T-helper 2 cell (primary cell): ENCODE data around the gene SIPA1L2.

Experiments used
- DNase-seq, 5 experiments: peaks; one replicate each; pipeline versions ENCODE4 v3.0.0 to v3.0.0-alpha.2; 2012 to 2022
- total RNA-seq, 2 donors: gene quantifications; one replicate each; lab custom pipeline; 2026; lab: John Stamatoyannopoulos, UW

SIPA1L2 gene, protein sequence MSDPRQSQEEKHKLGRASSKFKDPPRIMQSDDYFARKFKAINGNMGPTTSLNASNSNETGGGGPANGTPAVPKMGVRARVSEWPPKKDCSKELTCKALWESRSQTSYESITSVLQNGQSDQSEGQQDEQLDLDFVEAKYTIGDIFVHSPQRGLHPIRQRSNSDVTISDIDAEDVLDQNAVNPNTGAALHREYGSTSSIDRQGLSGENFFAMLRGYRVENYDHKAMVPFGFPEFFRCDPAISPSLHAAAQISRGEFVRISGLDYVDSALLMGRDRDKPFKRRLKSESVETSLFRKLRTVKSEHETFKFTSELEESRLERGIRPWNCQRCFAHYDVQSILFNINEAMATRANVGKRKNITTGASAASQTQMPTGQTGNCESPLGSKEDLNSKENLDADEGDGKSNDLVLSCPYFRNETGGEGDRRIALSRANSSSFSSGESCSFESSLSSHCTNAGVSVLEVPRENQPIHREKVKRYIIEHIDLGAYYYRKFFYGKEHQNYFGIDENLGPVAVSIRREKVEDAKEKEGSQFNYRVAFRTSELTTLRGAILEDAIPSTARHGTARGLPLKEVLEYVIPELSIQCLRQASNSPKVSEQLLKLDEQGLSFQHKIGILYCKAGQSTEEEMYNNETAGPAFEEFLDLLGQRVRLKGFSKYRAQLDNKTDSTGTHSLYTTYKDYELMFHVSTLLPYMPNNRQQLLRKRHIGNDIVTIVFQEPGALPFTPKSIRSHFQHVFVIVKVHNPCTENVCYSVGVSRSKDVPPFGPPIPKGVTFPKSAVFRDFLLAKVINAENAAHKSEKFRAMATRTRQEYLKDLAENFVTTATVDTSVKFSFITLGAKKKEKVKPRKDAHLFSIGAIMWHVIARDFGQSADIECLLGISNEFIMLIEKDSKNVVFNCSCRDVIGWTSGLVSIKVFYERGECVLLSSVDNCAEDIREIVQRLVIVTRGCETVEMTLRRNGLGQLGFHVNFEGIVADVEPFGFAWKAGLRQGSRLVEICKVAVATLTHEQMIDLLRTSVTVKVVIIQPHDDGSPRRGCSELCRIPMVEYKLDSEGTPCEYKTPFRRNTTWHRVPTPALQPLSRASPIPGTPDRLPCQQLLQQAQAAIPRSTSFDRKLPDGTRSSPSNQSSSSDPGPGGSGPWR (N-terminal part only)
- 4.7 to 7.8 reads per million in 2 donors for total RNA-seq

DNA sequence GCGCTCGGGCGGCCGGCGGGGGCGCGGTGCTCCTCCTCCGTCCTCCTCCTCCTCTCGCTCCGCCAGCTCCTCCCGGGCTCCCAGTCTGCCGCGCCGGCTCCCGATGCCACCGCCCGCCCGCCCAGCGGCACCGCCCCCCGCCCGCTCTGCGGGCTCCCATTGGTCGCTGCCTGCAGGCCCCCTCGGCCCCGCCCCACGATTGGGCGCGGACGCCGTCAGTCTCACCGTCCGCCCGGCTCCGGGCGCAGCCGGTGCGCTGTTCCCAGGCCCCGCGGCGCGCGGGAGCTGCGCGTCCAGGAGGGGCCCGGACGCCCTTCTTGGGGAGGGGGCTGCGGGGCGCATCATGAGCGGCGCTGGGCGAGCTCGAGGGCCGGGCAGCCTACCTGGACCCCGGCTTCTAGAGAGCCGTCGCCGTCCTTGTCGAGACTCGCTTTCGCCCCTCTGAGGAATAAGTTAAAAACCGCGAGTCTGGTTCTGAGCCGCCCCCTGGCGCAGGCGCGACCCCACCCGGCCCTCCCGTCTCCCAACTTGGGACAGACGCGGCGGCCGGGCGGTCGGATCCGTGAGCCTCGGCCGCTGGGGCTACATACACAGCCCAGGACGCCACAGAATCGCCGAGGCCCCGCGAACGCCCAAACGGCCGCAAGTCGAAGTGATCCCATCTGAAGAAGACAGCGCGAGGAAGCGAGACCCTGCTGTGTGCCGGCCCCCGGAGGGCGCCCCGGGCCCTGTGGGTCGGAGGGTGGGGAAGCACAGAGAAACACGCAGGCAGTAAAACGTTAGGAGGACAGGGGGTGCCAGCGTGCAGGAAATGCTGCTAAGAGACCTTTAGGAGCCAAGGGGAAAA lies at the start of gene SIPA1L2:
SIPA1L2 (minus strand) TSS at position 87 of the 847 bp plus-strand sequence. CDS start 114,794 bp downstream, outside the sequence.
- peak; percentile 63 to 87 (median 80) for DNase-seq

DNA sequence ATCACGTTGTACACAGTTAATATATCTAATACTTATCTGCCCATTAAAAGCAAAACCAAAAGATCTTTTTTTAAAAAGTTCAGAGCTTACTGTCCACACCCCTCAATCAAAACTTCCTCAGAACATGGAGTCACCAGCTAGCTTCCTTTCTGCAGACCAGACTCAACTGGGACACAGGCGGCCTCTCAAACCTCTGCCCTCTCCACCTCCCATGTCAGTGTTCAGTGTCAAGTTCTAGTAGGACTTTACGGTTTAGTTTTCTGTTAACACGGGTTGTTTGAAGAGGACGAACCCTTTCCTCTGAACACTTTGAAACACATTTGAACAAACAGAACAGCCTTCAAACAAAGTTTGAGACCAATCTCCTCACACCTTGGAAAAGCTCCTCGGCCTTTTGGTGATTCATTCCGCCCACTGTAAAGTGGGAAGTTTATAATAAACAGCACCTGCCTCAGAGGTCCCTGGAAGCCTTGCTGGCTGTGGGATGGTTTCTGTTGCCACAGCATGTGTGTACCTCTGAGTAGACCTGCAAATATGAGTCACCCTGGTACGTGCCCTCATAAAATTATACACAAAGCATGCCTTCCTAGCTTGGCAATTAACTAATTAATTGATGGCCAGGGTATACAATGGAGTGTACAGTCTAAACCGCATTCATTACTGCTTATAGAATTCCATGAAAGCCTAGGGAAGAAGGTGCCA lies 48.4 kb upstream of the SIPA1L2 start:
- DNase-seq, result no peak

DNA sequence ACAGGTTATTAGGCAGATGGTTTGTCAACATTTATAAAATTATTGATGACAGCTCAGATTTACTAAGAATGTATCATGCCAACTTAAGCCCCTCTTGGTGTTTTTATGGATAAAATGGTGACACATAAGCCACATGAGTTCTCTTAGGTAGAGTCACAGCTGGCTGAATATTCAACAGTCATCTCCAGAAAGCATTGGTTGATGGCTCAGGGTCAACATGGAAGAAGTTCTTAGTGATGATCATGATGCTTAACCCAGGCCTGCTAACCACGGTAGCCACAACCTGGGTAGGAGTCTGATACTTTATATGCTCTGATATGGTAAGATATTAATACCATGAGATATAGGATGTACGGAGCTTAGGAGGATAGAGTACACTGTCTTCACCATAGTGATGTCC lies 46.4 kb upstream of the SIPA1L2 start:
- DNase-seq, result peak in 1 of 5 experiments; percentile 17

DNA sequence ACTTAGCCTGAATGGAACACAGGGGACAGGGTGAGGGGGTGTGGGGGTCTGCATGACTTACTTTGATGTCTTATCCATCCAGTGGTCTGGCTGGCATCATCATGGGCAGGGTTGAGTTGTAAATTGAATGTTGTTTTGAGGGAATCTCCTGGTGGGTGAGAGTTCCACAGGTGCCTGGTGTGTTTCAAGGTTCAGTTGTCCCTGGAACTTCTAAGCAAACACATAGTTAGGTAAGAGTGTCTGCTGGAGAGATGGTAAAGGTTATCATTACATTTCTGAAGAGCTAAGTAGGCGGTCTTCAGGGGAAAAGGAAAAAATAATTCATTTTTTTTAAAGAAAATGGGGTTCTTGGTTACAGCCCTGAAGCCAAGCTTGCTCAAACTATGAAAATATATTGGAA lies 46.0 kb upstream of the SIPA1L2 start:
- DNase-seq, result no peak

DNA sequence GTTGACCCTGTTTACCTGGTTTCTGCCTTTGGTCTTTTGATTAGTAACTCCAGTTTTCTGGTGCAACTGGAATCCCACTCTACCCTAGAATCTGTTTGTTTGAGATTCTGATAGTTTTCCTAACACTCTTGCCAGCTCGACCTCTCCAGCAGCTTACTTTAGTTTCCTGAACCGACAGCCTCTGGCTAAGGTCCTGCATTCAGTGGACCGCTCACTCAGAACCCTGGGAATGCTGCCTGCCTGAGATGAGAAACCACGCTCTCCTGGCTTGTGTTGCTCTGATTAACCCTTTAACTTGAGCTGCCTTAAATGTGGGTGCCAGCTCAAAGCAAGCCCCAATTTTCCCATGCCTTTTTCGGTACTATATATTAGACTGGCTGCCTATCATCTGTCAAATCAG lies 45.3 kb upstream of the SIPA1L2 start:
- DNase-seq, result no peak

DNA sequence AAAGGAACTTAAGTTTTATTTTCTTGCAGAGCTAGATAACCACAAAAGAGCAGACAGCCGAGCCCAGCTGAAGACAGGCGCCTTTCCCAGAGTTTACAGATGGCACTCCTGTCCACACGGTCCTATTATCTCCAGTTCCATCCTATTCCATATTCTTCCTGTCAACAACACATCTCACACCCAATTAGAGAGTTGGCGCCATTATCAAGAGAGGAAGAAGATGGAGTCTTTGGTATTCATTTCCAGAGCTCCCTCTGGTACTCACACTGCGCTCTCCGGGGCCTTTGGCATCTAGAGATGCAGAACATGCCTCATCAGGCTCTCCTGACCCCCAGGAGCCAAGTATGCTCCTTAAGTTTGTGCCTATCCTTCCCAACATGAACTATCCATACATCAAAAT lies 43.3 kb upstream of the SIPA1L2 start:
- DNase-seq, result no peak

DNA sequence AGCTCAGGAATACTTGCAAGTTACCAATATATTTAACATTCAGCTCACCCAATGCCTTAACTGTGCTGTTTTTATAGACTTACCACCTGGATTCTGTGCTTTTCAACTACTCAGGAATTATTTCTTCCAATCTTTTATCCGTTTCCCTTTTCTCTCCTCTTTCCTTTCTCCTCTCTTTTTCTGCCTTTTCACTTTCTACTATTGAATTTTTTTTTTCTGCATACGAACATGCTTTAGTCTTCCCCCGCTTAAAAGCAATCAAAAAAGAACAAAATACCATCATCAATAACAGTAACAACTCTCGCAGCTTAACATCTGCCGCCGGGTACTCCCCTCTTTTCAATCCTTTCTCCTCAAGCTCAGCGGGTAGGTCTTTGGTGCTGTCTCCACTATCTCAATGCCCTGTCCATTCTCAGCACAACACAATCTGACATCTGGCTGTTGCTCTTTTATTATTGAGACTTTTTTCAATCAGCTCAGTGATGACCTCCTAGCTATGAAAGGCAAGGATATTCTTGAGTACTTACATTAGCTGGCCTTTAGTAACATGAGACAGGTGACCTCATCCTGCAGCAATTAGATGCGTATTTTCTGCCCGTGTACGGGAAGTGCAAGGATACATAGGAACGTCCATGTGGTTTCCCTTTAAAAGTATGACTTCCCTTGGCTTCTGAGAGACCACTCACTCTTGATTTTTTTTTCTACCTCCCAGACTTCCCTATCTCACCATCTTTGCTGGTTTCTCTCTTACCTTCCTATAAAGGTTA lies 40.2 kb upstream of the SIPA1L2 start:
- DNase-seq, result no peak

DNA sequence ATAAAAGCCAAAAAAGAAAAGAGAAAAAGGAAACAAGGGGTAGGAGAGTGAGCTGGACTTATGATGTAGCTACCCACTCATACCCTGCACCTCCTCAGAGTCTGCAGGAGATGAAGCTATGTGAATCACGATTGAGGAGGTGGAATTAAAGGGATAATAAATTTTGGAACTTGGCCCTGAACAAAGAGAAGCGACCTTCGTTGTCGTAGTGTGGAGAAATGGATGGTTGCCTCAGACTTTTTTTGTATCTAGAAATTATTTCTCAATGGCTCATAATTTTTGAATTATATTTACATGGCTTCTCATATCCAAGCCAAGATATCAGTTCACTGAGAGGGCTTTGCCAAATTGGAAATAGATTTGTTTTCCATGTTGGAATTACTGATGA lies 37.8 kb upstream of the SIPA1L2 start:
- DNase-seq, result no peak

DNA sequence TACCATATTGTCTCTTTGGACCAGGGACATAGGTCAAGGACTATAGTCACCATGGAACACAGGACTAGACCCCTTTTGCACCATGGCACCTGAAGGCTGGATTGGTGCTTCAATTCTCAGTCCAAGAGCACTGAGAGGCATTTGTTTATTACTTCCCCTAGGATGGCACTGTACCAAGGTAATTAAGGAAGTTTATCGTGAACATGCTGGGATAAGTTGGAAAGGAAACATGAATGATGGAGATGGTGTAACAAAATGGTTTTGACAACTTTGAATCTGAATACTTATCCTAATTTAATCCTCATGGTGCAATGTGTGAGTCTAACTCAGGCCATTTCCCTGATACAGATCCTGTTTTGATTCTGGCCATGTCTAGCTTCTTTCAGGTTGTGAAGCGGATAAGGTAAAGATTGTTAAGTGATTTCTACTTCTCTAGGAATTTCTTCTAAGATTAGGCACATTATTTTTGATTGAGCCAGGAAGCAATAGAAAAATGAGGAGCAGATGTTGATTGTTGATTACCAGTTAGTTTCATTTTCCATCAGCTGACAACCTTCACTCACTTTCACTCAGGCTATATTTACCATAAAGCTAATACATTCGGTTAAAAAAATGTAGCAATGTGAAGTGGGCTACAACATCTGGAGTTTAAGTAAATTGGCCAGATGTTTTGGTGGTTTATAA lies 37.3 kb upstream of the SIPA1L2 start:
- no peak for DNase-seq

DNA sequence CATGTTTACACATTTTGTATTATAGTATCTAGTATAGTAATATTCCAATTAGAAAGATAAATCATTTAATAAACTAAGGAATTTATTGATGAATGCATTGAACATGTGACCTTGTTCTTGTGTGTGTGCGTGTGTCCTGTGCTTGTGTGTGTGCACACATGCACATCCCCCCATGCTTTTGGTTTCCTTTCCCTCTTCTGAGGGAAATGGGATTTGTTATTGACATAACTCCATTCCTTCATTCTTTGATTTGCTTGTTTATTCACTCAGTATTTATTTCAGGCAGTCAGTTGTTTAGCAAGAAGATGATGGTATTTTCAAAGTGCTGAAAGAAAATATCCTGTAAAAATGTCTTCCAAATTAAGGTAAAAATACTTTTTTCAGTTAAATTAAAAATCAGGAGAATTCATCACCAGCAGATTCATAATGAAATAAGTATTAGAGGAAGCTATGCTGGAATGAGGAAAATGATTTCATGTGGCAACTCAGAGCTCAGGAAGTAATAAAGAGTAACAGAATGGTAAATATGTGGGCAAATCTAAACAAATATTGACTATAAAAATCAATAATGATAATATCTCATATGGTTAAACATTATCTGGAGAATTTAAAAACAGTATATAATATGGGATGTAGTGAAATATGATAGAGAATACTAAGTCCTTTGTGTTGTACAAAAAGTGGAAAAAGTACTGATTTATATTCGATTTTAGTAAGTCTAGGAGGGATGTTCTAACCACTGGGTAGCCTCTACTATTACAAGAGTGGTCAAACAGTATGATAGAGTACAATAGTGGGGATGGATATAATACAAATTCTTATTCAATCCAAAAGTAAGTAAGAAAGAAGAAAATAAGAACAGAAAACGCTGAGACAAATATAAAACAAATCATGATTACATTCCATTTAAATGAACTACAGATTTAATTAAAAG lies 35.2 kb upstream of the SIPA1L2 start:
- no peak for DNase-seq

DNA sequence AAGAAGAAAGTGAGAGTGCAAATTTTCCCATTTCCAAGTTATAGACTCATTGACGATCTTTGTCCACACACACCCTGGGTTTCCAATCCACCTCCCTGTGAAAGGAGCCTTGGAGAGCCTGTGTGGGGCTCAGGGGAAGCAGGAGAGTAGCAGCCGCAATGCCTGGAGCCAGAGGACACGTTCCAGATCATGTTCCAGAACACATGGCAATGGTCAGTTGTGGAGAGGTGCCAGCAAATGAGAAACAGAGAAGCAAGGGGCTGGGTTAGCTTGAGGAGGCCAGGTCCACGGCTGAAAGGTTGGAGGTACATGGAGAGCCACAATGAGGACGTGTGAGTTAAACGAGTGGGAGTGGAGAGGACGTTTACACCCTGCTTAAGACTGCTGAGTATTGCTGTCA lies 33.0 kb upstream of the SIPA1L2 start:
- no peak for DNase-seq

DNA sequence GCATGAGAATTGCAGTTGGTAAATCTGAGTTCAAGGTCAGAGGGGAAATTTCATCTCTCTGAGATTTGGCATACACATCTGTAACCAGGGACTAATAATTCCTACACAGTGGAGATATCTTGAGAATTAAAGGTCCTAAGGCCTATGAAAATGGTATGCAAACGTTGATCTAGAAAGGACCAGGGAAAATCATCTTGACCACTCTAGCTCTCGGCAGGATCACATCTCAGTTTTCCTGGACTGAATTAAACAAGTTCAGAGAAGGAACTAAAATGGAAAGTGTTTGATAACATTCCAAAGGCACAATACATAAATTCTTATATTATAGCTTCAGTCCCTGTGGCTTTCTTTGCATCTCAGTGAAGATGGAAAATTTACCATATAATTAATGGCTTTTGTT lies 28.5 kb upstream of the SIPA1L2 start:
- DNase-seq, result no peak

DNA sequence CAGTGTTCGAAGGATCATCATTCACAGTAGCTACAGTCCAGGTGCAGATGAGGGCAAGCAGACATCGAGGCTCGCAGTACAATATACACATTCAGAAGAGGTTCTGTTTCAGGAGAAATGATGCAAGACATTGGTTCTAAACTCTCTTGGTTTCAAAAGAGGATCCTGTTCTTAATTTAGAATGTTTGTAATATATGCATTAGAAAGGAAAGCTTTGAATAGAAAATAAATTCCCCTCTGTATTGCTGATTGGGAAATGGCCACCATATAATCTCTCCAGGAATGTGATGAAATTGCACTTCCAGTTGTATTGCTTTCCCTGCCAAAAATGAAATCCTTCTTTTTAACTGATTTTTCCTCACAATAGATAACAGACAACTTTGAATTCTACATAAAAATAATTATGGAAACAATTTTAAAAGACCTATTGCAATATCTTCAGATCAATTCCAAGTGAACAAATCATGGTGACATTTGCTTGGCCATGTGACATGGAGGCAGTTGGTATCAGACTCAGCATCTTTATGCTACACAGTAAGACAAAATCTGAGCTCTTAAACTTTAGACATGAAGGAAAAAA lies 27.6 kb upstream of the SIPA1L2 start:
- no peak for DNase-seq

DNA sequence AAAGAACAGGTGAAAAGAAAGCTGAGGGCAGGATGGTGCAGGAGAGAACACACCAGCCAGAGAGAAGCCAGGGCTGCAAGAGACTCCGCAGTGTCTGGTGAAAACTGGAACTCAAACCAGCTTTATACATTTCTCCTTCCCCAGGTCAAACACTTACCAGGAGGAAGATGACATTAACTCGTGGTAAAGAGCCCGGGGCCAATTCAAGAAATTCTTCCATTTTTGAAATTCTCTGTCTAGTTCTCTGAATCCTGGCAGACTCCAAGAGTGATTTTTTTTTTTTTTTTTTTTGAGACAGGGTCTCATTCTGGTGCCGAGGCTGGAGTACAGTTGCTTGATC lies 25.8 kb upstream of the SIPA1L2 start:
- DNase-seq, result no peak

DNA sequence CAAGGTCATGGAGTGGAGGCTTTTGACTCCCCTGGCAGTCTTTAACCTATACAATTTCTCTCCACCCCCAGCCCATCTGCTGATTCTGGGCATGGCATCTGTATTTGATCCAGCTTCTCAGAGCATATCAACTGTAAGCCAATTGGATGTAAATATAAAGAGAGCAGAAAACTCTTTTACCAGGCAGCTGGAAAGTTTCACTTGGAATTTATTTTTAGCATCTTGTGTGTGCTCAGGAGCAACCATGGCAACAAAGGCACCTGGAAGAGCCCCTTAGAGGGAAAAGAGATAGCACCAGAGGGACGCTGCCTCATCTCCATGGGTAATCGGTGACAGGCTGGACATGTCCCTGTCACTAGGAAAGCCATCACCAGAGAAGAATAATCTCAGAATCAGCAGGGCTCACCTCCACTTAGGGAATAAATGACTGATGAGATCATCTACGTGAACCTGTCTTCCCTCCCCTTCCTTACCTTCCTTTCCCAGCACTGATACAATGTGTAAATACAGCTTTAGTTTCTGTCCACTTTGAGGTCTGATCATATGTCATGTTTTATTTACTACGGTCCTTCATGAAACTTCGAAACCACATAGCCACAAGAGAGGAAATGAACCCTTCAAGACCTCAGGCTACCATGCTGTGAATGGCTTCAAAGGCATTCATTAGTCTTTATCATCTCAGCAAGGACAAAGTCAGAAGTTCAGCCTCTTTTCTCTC lies 25.3 kb upstream of the SIPA1L2 start:
- peak in 1 of 5 experiments; percentile 12 for DNase-seq

DNA sequence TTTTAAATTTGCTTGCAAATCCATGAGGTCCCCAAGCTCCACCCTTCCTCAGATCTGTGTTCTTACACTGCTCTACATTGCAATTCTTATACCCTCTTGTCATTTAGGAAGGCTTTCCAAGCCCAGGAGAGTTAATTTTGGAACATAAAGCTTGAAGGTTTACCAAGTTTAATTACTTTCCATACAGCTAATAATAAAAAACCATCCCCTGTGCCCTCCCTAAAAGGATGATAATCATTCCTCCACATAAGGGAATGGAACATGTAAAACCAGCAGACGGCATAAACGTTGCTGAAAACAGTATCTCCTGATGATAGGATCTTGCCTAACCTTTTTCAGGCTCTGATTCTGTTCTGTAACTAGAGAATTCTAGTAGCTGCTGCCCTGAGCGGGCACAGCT lies 23.9 kb upstream of the SIPA1L2 start:
- no peak for DNase-seq

DNA sequence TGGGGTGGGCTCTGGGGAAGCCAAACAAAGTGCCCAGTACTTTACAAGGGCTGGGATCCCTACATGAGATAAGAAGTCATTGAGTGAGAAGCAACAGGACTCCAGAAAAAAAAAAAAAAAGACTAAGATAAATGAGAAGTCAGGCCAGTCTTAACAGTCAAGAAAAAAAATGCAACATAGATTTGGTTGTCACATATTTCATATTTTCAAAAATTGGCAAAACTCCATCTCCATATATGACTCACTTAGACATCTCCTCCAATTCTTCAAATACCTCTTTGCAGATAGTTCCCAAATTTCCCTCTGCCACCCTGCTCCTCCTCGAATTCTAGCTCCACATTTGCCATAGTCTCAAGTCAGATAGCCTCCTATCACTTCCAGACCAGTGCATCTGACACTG lies 20.9 kb upstream of the SIPA1L2 start:
- DNase-seq, result no peak

DNA sequence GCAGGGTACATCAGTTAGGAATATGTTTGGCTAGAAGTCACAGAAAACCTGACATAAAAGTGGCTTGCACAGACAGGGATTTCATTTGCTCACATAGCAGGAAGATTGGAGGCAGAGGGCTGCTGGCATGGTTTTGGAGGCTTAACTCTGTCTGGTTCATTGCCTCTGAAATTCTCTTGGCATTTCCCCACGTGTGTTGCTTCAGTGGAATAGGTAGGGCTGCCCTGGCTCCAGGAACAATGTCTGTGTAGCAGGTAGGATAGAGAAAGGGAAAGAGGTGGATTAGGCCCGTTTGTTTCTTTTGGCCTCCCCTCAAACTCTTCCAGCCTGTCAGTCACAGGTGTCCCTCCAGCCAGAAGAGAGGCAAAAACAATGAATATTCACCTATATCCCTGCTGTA lies 20.5 kb upstream of the SIPA1L2 start:
- no peak for DNase-seq
